Endothelial cell of umbilical vein (primary cell): Measurements from ENCODE around the gene GALNT3. TPM values are rescaled to one million over a fixed set of nuclear protein-coding genes. Genes with fewer than 3 reads are reported as not detected.

Source experiments
- BruUV-seq: library from RNA; stranded (reverse); fragments of 400-500 nt; replicated peaks from 2 replicates; lab custom pipeline; 2021; lab: Mats Ljungman, UMichigan
- CTCF ChIA-PET: fragments of 300-600, 350-600 bp; sonication (Branson Sonifier 250); formaldehyde crosslinking; loops from one replicate; lab custom pipeline; 2021; ENCODE audit warnings: antibody characterized with exemption, inconsistent platforms; lab: Charles Lee
- POLR2A ChIA-PET: fragments of 300-600, 350-600 bp; sonication (Branson Sonifier 250); formaldehyde crosslinking; loops from one replicate; lab custom pipeline; 2021; ENCODE audit warnings: antibody characterized with exemption, inconsistent platforms; lab: Charles Lee
- DNase-seq: peaks from one replicate; pipeline ENCODE4 v3.0.0-alpha.2; 2011; ENCODE audit warnings: low read depth, low spot score
- FAIRE-seq: peaks from 2 replicates; lab custom pipeline; 2011; peaks lifted over from hg19 to GRCh38; lab: Jason Lieb, UNC
- H2AFZ ChIP-seq: 2 replicates; pipeline ENCODE4 v1.6.0; 2012; ENCODE audit warnings: low read depth, low read length, control low read depth, inconsistent platforms
- H3K27ac ChIP-seq: 2 replicates; pipeline ENCODE4 v1.5.1; 2011; ENCODE audit warnings: low read depth, mild to moderate bottlenecking, control low read depth, low read length, moderate library complexity; ENCODE audit not compliant: insufficient read depth
- H3K27me3 ChIP-seq, 2 experiments: 2 replicates each; pipeline versions ENCODE4 v1.6.0 to v1.6.1; 2011; ENCODE audit warnings: low read length in 2 of 2, mixed read lengths in 1 of 2; ENCODE audit not compliant: control insufficient read depth in 2 of 2, insufficient read depth in 2 of 2
- H3K36me3 ChIP-seq, 2 experiments: 2 replicates in 1 of 2; 3 replicates in 1 of 2; pipeline ENCODE4 v1.5.1; 2011; ENCODE audit warnings: low read length in 2 of 2, mild to moderate bottlenecking in 1 of 2, moderate library complexity in 1 of 2; ENCODE audit not compliant: control insufficient read depth in 2 of 2, insufficient read depth in 2 of 2; ENCODE audit errors: extremely low read depth in 1 of 2
- H3K4me1 ChIP-seq: 3 replicates; pipeline ENCODE4 v1.5.1; 2011; ENCODE audit warnings: mild to moderate bottlenecking, low read length; ENCODE audit not compliant: control insufficient read depth, insufficient read depth; ENCODE audit errors: extremely low read depth
- H3K4me2 ChIP-seq: 2 replicates; pipeline ENCODE4 v1.6.1; 2011; ENCODE audit warnings: low read length, control low read depth, mixed read lengths; ENCODE audit not compliant: insufficient read depth
- H3K4me3 ChIP-seq, 3 experiments: fragments of 200-600 bp in 1 of 3; sonication (generic), shearing (Covaris generic) in 1 of 3; replicated peaks in 1 of 3; 2 replicates each; pipeline ENCODE4 v1.5.1; 2011 to 2016; ENCODE audit warnings: control low read depth in 3 of 3, low read length in 3 of 3, mild to moderate bottlenecking in 2 of 3, inconsistent platforms in 1 of 3, low read depth in 1 of 3, moderate library complexity in 1 of 3; ENCODE audit not compliant: insufficient read depth in 1 of 3
- H3K79me2 ChIP-seq: 2 replicates; pipeline ENCODE4 v1.6.0; 2012; ENCODE audit warnings: low read length, inconsistent platforms; ENCODE audit not compliant: control insufficient read depth, insufficient read depth
- H3K9ac ChIP-seq: replicated peaks from 2 replicates; pipeline ENCODE3; 2011; ENCODE audit warnings: low read length, control low read depth; ENCODE audit not compliant: insufficient read depth; ENCODE audit errors: extremely low read depth
- H3K9me1 ChIP-seq: replicated peaks from 3 replicates; pipeline ENCODE4 v1.6.0; 2011; ENCODE audit warnings: mild to moderate bottlenecking, low read length; ENCODE audit not compliant: control insufficient read depth, insufficient read depth; ENCODE audit errors: extremely low read depth
- H3K9me3 ChIP-seq: replicated peaks from 2 replicates; pipeline ENCODE4 v1.5.1; 2012; ENCODE audit warnings: low read length, inconsistent platforms; ENCODE audit not compliant: control insufficient read depth, insufficient read depth
- H4K20me1 ChIP-seq: replicated peaks from 2 replicates; pipeline ENCODE3; 2011; ENCODE audit warnings: mild to moderate bottlenecking, low read length; ENCODE audit not compliant: control insufficient read depth, insufficient read depth; ENCODE audit errors: extremely low read depth
- CTCF ChIP-seq, 2 donors: IDR thresholded peaks; 1 replicate in 1 of 2; 2 replicates in 1 of 2; pipeline ENCODE4 v1.5.1; 2011; ENCODE audit warnings: low read length in 2 of 2, mild to moderate bottlenecking in 2 of 2, moderate library complexity in 2 of 2, control low read depth in 1 of 2, inconsistent platforms in 1 of 2, low read depth in 1 of 2; ENCODE audit not compliant: insufficient read depth in 1 of 2; ENCODE audit errors: extremely low read depth in 1 of 2
- EZH2 ChIP-seq: IDR thresholded peaks from 2 replicates; pipeline ENCODE4 v1.6.1; 2012; ENCODE audit warnings: borderline replicate concordance, low read depth, mild to moderate bottlenecking, moderate library complexity, low read length, inconsistent platforms; ENCODE audit not compliant: severe bottlenecking
- FOS ChIP-seq: IDR thresholded peaks from 2 replicates; pipeline ENCODE4 v1.6.1; 2011; ENCODE audit warnings: mild to moderate bottlenecking, low read length, moderate library complexity, borderline replicate concordance; ENCODE audit not compliant: insufficient read depth
- GATA2 ChIP-seq: IDR thresholded peaks from 2 replicates; pipeline ENCODE4 v1.7.0; 2011; ENCODE audit warnings: low read depth, mild to moderate bottlenecking, moderate library complexity, mixed read lengths, low read length; ENCODE audit not compliant: insufficient read length, insufficient read depth
- JUN ChIP-seq: IDR thresholded peaks from 2 replicates; pipeline ENCODE4 v1.6.1; 2011; ENCODE audit warnings: borderline replicate concordance, low read depth; ENCODE audit not compliant: insufficient read length, insufficient read depth
- MAX ChIP-seq: IDR thresholded peaks from 2 replicates; pipeline ENCODE4 v1.6.1; 2011; ENCODE audit not compliant: insufficient read depth, insufficient read length
- MYC ChIP-seq: IDR thresholded peaks from one replicate; pipeline ENCODE4 v1.6.1; 2011; ENCODE audit warnings: mild to moderate bottlenecking, low read depth, low read length
- POLR2A ChIP-seq: IDR thresholded peaks from 2 replicates; pipeline ENCODE4 v1.6.1; 2012; ENCODE audit warnings: low read depth, mild to moderate bottlenecking, control low read depth, low read length
- POLR2AphosphoS5 ChIP-seq: IDR thresholded peaks from 2 replicates; pipeline ENCODE4 v1.6.1; 2012; ENCODE audit warnings: low read depth, mild to moderate bottlenecking, control low read depth, low read length, moderate library complexity; ENCODE audit not compliant: insufficient read depth
- dilution Hi-C: fragments of 300-500 bp; cut with MboI; formaldehyde crosslinking; loops from one replicate; pipeline ENCODE4 v1.15.0; 2019; ENCODE audit warnings: low sequenced_read_pairs; ENCODE audit not compliant: extremely low pct_ligation_motif_present
- intact Hi-C: fragments of 100-400 bp; cut with micrococcal nuclease; formaldehyde crosslinking; loops from one replicate; pipeline ENCODE4 v1.10.0; 2022
- polyA plus RNA-seq, 4 experiments: library from polyadenylated mRNA; depleted of rRNA in 3 of 4; stranded (reverse) in 3 of 4; unstranded in 1 of 4; fragments of >200 nt; gene quantifications; 2 replicates each; pipeline versions ENCODE4 v1.2.1 to v1.2.3, GENCODE V29; 2011 to 2012; ENCODE audit warnings: missing spikeins in 1 of 4
- total RNA-seq: library from RNA; stranded (reverse); gene quantifications from 2 replicates; pipeline ENCODE4 v1.2.3, GENCODE V29; 2021

Gene GALNT3
- total and polyA plus RNA-seq, 2 donors (not counting 3 experiments of a cell fraction or from before 2014, with no cell fraction given): 0.07 to 0.82 TPM

DNA sequence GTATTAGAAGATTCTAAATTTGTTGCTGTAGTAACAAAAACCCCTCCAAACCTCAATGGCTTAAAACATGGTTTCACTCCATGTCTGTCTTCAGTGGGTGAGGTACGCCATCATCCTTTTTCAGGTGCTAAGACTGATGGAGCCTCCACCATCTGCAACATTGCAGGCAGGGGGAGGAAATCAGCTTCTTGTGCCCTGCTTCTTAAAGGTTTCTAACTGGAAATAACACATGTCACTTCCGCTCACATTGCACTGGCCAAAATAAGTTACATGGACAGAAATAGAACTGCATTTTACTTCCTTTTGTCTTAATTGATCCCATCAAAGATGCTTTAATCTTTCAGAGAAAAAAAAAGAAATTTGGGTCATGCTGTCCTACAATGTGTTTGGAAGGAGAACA lies 94.1 kb downstream of the GALNT3 start:
- no peaks in the 10 kb centered on the region for H3K79me2 ChIP-seq
- no peaks in the 10 kb centered on the region for H4K20me1 ChIP-seq
- dilution Hi-C loops (no loop called here), intact Hi-C loops (no loop called here)
- H3K4me3 ChIP-seq: no peak overlapping the region
- BruUV-seq: no TSS peak
- H3K9me1 ChIP-seq: no peaks in the 10 kb centered on the region
- H3K27me3 ChIP-seq: peaks cover 6% of the 10 kb centered on the region in 2 experiments
- no peaks in the 10 kb centered on the region for H3K9me3 ChIP-seq
- no peaks in the 10 kb centered on the region for H3K36me3 ChIP-seq
- ChIA-PET CTCF (interaction anchor here (1.0 to 2.3 kb wide), 4 partner anchors 10 to 428 kb away, joined by 3 to 8 read pairs (median 5); partner anchors contain the start of gene SCN1A), POLR2A (no interaction called here)
- DNase-seq (no peak), FAIRE-seq (no peak)
- no peak overlapping the region for H2AFZ ChIP-seq
- no peak overlapping the region for H3K9ac ChIP-seq
- H3K4me2 ChIP-seq: no peak overlapping the region
- H3K4me1 ChIP-seq: no peaks in the 10 kb centered on the region
- TF ChIP-seq POLR2AphosphoS5 (no peak), POLR2A (no peak), MAX (no peak), CTCF (IDR thresholded peaks at IDR 0.05; ENCODE audit: extremely low read depth in 1 of 2, insufficient read depth in 1 of 2, low read depth in 1 of 2, low read length in 2 of 2) (no peak), JUN (no peak), FOS (no peak), MYC (no peak), GATA2 (no peak), EZH2 (no peak)
- H3K27ac ChIP-seq: no peak overlapping the region
